Activated CD4-positive, alpha-beta T cell treated with anti-CD3 and anti-CD28 coated beads, Interleukin-2, amount 50 U/mL, for 4 hours (primary cell): Measurements from ENCODE around the gene SDF2.
A peak's percentile ranks its signal among the peaks of the same experiment; 100 is the strongest.
"Not testable (repeated sequence)": the region's sequence is repeated elsewhere in the genome, so short reads cannot be mapped to it uniquely, and the experiment has no call there.

Experiments
- DNase-seq, 2 experiments: peaks; one replicate each; pipeline ENCODE4 v3.0.0-alpha.2; 2020

The SDF2 gene

DNA sequence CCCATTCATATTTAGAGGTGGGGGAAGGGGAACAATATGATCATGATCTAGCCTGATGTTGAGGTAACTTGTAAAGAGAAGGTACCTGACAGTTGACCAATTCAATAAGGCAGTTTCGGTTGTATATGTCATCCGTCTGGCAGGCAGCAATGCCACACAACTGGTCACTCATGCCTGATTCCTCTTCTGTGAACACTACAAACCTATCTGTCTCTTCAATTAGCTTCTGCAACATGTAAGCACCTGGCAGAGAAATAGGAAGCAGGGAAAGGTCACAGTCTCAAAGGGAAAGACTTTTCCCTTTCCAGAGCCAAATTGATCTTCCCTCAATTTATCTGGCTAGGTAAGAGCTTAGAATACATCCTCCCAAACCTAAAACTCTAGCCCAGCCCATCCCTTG lies 37.6 kb downstream of the SDF2 start:
- no peak for DNase-seq

DNA sequence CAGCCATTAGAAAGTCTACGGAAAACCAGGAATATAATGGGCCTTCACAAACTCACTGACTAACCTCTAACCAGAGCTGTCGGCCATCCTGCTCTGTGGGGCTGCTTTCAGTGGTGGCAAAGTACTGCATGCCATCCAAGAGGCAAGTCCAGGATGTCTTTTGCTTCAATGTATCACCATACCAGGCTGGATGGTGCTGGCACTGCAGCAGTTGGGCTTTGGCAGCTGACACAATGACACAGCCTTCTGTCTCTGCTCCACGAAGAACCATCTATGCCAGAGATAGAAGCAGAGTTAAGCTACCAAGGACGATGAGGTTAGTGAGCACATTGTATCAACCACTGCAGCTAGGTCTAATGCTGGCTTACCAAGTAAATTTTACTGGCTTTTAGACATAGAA lies 38.0 kb downstream of the SDF2 start:
- DNase-seq, result no peak

DNA sequence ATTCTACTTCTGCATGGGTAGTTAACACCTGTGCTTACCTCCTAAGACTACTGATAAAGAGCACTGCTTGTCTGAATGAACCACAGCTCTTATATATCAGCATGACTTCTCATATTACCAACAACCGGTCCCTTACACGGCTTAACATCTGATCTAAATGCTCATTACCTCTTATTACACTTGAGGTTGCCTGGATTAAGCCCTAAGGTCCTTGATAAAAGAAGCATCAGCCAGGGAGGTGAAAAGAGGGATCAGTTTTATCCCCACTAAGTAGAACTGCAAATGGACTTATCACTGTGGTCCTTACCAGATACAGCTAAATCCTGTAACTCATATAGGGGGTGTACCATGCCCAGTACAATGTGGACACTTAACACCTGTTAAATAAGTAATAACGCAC lies 39.5 kb downstream of the SDF2 start:
- no peak for DNase-seq

DNA sequence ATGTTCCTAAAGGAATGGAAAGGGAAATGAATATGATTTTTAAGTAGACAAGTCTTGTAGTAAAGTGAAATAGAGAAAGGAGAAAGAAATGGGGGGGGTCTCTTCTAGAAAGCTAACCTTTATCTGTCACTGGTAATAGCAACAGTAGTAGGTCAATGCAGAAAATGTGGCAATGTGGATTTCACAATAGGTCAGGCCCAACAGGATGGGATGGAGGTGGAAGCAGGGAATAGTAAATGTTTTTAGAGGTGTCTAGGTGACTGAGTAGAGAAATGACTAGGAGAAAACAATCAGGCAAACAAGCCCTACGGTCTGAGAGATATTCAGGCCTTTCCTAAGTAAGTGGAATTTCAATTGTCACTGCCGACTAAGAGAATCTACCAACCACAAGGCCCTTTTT lies 41.7 kb downstream of the SDF2 start:
- DNase-seq, result no peak

DNA sequence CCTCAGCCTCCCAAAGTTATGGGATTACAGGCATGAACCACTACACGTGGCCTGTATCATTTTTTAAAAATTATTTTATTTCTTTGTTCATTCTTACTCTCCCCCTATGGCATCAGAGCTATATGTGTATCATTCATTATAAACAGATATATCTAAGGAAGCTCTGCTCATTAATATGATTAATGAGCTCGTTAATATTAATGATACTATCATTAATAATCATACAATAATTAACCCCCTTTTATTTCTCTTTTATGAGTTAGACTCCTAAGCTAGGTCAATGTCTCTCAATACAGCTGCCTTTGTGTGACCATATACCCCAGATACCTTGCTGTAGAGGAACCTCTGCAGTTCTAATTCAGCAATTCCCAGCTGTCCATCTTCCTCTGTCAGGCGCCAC lies 43.2 kb downstream of the SDF2 start:
- no peak for DNase-seq

DNA sequence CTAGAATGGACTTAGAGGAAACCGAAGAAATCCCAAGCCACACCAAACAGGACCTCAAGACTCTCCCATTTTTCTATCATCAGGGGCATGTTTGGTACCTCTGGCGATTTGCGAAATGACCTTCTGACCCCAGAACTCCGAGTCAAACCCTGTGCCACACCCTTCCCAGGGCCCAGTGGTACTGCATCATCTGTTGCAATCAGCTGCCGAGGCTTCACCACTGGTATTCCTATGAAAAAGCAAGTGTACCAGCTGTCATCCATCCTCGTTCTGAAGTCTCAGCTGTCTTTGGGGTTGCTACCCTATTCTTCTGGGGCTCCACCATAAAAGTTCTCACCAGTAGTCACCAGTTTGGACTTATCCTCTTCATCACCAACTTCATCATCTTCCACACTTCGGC lies 45.4 kb downstream of the SDF2 start:
- DNase-seq, result no peak

DNA sequence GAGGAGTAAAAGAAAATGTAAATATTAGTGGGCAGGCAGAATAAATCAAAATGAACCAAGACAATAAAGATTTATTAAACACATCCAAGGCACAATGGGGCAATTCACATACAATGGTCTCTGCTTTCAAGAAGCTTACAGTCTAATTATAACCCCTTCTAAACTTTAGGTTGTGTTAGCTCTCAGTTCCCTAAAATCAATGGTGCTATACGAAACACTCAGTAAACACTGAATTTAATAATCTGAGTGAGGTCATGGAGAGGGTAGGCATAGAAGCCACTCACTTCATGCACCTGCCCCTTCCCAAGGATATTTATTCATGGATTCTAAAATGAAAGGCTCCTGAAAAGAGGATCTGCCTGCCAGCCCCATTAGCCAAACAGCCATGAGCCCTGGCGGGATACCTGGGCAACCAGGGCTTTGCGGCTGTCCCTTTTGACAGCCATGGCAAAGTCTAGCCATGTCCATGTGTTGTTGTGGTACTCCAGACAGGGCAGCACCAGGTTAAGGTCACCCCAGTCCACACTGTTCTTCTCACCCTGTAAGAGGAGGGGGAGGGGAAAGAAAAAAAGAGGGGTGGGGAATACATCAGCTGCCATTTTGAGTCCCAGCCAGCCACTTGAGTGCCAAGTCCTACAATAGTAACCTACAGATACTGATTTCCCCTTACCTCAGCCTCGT lies 46.3 kb downstream of the SDF2 start:
- DNase-seq, result no peak

DNA sequence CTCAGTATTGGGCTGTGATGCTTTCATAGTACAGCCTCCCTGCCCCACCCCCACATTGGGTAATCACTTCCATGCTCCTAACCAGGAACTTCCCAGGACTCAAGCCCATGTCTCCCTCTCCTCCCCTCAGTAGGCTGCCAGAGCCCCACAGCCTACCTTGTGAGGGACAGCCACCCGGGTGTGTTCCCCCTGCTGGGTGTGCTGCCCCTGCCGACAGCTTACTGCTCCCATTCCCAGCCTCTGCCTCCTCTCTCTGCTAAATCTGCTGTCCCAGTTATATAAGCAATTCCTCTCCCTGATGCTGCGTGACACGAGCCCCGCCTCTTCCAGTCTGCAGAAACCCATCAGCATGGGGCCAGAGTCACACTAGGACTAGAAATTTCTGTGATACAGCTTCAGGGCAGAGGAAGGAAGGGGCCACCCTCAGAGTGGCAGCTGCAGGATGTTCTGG lies 47.8 kb downstream of the SDF2 start, which contains the start of gene RSKR:
Gene RSKR (minus strand): TSS at position 255 of the 451 bp plus-strand sequence. CDS start 24 bp downstream, at position 231.
- DNase-seq, result no peak

DNA sequence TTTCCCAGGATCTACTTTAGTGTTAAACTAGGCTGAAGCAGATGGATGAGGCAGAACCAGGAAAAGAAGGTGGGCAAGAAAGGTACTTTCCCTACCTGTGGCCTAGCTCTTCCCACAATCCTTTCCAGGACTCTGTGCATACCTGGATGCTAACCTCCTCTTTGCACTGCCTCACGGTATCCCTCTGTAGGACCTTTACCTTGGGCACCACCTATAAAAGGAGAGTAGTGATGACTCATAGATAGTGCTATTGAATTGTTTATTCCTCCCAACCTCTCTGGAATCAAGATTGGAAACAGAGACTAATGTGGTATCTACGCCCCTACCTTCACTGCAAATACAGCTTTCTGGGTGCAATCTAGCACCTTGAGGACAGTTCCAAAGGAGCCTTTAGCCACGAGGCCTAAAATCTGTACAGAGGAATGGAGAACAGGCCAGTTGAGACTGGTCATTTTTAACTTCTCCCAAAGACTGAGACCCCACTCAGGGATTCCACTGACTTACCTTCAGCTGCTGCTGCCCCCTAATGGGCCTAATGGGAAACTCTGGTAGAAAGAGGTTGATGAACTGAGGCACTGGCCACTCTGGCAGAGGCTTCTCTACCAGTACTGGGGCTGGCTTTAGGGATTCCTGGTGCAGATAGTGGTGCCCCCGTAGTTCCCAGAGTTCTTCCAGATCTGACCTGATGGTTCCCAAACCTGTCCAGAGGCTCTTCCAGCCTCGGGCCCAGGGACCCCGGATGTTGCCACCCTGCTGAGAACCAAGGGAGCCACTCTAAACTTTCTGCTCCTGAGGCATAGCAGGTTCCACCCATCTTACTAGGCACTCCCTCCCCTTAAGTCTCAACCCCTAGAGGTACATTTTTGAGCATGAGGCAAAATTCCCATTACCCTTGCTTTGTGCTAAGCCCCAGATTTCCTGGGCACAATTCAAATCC lies 48.5 kb downstream of the SDF2 start:
- DNase-seq, result peak; percentile 23 to 39

DNA sequence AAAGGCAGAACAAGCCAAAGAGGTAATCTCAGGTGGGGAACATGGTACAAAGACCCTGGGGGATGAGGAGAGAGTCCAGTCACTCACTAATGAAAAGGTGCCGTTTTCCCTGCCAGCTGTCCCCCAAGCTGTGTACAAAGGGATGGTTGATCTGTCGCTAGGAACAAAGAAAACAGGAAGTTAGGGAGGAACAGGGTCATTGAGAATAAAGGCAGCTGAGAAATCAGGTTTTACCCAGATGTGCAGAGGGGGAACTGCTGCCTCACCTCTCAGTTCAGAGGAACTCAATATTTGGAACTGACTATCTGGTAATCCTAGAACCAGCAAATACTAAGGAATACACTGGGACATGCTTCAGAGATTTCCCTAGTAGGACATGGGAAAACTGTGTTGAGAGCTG lies 49.2 kb downstream of the SDF2 start:
- DNase-seq, result no peak

DNA sequence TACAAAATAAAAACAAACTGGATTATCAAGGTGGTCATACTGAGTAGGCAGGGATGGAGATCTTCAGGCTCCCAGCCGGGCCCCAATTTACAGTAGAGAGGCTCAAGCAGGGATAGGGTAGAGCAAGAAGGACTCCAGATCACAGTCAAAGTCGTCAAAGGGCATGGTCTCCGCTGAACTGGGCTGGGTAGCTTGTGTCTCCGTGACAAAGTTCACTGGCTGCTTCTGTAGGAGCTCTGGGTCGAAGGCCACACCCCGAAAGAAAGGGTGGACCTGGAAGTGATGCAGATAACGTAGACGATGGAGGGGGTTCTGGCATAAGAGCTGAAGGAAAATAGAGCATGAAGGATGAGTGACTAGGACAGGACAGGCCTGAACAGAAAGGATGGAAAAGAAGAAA lies 51.3 kb downstream of the SDF2 start:
- no peak for DNase-seq

DNA sequence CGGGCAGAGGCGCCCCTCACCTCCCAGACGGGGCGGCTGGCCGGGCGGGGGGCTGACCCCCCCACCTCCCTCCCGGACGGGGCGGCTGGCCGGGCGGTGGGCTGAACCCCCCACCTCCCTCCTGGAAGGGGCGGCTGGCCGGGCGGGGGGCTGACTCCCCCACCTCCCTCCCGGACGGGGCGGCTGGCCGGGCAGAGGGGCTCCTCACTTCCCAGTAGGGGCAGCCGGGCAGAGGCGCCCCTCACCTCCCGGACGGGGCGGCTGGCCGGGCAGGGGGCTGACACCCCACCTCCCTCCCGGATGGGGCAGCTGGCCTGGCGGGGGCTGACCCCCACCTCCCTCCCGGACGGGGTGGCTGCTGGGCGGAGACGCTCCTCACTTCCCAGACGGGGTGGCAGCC lies 57.7 kb downstream of the SDF2 start:
- not testable (repeated sequence) for DNase-seq

DNA sequence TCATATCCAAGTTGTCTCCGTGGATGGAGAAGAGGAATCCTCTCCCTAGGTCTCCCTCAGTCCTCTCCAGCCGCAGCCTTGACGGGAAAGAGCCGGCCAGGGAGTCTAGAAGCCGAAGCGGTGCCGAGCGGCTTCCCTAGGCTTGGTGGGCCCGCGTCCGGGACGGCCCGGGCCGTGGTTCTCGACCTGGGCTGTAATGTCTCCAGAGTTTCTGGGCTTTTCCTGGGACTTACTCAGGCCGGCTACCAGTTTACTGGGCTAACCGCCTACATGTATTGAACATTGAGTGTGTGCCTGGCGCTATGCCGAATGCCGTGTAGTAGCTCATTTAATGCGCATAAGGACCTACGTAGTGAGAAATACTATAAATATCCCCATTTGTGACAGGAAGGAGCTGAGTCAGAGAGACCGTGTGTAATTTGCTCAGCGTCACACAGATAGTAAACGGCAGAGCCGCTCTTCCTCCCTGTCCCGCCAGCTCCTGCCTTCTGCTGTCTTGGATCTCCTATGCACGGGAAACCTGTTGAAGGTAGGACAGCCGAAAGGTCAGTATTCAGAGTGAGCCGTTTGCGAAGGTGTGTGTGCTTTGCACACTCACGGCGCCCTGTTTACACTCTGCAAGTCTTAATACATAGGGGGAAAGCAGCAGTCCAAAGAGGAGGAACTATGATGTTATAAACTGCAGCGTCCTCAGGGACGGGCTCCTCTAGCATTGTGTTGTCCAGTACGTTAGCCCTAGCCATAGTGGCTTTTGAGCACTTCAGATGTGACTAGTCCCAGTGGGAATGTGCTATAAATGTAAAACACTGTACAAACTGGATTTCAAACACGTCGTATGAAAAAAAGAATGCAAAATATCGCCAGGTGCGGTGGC lies 62.2 kb downstream of the SDF2 start:
- DNase-seq, result peak; percentile 61 to 67

DNA sequence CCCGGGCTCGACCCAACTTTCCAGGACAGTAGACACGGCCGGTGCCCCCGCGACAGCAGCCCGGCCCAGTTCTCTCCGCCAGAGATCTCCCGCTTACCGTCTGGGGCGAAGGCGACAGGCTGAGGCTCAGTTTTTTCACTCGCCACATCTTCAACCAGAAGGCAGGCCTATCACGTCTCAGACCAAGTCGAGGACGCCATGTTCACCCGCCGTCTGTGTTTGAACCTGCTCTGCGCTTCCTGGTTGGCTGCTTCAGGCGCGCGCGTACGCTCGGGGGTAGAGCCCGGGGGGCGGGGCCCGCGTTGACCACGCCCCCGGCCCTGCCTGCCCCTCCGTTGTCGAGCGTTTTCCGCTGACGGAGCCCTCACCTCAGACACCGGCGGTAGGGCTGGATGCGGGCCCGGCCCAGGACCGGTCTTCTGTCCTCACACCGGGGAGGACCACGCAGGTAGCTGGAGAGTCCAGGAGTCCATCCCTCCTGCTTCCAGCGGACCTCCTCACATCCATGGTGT lies 62.9 kb downstream of the SDF2 start, which contains the start of gene SPAG5:
Gene SPAG5 (minus strand): TSS at position 227 of the 512 bp plus-strand sequence. CDS start 79 bp downstream, at position 148.
- peak; percentile 89 to 91 for DNase-seq

DNA sequence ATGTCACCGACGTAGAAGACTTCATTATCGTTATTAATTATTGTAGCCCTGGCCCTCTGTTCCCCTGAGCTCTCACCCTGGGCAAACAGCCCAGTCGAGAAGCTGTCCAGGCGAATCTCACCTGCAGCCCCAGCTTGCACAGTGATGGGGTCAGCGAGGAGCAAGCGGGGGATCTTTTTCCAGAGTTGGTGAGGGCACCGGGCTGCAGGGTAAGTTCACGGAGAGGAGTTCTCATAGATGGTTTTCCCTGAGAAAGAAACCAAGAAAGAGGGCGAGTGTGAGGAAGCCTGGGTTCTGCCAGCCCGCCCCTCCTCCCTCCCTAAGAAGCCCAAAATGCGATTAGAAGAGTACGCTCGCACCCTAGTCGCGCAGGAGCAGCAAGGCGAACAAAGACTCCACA lies 63.3 kb downstream of the SDF2 start:
- DNase-seq, result no peak
